NCI-H524 treated with DMSO at 0.1 percent for 48 hours (cell line): ENCODE results near the gene TMA7.
"Not testable (repeated sequence)": the region's sequence is repeated elsewhere in the genome, so short reads cannot be mapped to it uniquely, and the experiment has no call there.

Experiments used
- DNase-seq: peaks from one replicate; lab custom pipeline; 2025; lab: John Stamatoyannopoulos, UW

Gene TMA7

DNA sequence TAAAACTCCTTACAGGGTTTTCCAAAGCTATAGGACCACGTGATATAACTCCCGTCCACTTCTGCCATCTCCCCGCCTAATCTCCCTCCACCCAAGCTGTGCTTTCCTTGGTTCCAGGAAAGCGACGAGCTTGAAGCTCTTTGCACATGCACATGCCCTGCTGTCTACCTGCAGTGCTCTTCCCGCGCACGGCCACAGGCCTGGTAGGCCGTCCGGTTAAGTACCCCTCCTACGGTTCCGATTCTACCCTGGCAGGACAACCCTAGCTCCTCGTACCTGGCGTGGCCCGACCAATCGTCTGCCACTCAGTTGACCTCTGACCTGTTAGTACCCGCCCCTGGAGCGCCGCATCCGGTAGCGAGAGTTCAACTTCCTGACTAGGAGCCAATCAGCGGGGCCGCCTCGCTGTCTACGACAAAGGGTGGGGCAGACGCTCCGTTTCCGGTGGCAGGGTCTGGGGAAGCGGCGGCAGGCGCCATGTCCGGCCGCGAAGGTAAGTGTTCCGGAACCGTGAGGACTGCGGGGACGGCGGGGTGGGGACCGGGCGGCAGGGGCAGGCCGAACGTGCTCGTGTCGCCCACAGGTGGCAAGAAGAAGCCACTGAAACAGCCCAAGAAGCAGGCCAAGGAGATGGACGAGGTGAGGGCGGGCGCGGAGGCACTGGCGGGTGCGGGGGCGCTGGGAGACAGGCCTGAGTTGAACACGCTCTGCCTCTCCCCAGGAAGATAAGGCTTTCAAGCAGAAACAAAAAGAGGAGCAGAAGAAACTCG, at the start of gene TMA7, which contains the start of gene CCDC51:
Gene TMA7, plus strand, starts transcription at position 438 of the 770 bp plus-strand sequence. Its CDS starts 40 bp downstream, at position 478.
Gene CCDC51, minus strand, starts transcription at position 300 of the 770 bp plus-strand sequence. CDS start 4,991 bp downstream, outside the sequence.
- peak; percentile 86 for DNase-seq

DNA sequence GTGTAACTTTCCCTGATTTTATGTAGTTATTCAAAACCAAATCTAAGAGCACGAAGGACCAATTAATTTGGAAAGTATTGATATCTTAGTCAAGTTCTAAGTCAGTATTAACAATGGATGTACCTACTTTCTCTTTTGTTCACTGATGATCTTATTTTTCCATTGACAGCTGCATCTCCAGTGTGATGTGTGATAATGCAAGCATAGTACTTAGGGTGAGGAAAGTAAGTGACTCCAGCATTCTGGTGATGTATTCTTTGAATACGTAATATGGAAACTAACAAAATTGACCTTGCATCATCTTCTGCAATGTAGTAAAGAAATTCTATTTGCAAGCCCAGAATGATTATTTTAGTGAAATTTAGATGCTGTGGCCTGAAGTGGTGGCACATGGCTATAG, 45.7 kb upstream of the TMA7 start:
- DNase-seq: no peak

DNA sequence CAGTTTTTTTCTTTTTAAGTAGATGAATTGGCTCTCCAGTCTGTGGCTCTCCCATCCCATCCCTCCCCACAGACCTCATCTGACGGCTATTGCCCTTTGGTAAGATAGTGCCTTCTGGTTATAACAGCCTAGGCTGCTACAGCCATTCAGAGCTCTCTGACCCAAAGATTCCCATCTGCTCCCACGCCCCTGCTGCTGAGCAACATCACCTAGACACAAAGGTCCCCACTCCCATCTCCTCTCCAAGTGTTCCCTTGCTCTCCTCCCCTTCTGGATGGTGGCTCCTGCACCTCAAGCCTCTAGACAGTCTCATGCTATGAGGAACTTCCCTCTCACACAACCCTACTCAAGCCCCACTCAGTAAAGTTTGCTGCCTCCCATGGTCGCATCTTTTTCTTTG, 44.3 kb upstream of the TMA7 start:
- DNase-seq: no peak

DNA sequence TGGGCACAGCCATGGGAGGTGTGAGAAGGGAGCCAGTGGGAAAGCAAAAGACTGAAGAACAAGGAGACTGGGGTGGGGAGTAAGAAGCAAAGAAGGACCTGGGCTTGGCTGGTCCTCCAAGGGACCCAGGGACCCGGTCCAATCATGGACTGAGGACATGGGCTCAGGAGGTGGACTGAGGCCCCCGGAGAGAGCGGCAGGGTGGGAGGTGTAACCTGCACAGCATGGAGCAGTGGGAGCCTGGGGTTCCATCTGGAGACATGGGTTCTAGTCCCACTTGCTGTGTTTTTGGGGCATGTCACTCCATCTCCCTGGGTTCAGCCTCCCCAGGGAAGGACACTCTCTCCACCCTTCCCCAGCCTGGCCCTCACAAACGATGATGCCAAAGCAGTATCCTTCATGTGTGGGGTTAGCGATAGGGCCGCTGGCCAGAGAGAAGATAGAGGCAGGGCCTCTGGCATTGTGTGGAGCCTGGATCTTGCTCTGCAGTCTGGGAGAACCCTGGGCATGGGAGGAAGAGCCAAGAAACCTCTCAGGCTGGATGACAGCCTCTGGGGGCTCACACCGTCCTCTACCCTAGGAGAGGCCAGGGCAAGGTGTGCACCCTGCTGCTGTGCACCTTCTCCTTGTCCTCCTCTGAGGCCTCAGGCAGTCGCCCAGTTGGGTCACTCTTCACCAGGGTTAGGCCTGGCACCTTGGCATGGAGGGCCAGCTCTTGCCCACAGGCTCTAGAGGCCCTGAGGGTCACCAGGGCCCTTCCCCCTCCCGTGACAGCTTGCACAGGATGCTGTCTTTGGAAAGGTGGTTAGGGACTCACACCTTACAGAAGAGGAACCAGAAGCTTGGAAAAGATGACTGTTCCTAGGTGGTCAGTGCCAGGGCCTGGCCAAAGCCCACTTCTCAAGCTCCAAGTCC, 42.0 kb upstream of the TMA7 start:
- DNase-seq: no peak

DNA sequence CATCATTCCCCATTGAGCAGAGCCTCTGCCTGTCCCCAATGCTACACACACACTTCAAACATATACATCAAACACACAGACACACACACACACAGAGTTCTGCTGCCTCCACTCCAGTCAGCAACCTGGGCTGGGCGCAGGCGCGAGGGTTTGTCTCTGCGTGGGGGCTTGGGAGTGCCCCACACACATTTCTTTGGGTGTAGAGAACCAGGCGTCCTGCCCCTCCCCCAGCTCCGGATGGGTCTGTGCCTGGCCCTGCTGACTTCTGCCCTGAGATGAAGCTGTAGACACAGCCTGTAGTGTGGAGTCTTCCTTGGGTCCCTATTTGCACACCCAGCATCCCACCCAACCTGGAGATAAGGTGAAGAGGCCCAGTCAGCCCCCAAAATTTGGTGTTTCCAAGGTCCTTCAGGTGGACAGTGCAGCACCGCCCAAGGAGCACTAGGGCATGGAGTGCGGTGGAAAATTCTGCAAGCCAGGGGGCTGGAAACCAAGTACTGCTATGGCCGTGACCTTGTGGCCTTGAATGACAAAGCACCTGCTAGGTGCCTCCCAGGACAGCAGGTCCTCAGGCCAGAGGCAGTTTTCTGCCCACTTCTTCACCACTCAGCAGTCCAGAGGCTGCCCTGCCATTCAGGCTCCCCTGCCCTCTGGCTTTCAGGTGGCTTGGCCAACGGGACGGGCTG, 41.2 kb upstream of the TMA7 start:
- no peak for DNase-seq

DNA sequence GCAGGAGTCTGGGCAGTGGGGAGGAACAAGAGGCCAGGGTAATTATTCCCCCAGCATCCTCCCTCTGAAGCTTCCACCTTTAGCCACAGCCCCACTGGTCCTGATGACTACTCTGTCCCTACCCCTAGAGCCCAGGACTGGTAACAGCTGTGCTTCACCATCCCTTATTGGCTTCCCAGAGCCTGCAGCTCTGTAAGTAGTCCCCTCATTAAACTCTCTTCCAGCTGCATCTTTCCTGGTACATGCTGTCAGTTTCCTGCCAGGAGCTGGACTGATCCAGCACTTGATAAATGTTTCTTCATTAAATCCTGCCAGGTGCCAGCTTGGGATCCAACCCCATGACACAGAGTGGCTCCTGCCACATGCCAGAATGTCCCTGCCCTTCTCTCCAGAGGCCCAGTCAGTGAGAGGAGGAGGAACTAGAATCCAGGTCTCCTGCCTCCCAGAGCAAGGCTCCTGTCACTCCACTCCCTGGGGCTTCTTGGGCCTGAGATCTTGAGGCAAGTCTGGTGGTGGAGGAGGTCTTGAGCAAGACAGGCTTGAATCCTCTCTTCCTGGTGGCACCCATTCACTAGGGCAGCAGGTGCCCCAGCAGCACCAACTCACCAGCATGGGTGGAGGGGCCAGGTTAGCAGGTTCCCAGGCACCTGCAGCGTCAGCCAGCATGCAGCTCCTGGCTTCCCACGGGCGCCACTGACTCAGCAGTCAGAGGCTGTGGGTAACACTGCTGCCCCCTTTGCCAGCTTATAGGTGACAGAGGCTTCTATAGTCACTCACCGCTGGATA, 40.5 kb upstream of the TMA7 start:
- DNase-seq: no peak

DNA sequence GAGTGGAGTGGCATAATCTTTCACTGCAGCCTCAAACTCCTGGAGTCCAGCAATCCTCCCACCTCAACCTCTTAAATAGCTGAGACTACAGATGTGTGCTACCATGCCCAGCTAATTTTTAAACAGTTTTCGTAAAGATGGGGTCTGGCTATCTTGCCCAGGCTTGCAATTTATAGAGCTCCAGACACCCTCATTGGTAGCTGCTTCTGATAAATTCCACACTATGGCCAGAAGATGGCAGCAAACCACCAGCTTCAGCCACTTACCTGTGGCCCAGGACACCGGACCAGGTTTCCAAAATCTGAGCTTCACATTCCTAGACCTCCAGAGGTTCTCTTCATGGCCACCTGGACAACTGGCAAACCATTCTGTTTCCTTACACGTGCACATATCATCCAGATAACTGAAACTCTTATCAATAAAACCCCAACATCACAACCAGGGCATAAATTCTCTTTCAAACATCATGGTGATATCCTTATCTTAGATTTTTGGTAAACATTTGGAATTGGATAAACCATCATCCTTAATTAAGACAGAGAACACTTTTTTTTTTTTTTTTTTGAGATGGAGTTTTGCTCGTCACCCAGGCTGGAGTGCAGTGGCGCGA, 39.1 kb upstream of the TMA7 start:
- DNase-seq: no peak

DNA sequence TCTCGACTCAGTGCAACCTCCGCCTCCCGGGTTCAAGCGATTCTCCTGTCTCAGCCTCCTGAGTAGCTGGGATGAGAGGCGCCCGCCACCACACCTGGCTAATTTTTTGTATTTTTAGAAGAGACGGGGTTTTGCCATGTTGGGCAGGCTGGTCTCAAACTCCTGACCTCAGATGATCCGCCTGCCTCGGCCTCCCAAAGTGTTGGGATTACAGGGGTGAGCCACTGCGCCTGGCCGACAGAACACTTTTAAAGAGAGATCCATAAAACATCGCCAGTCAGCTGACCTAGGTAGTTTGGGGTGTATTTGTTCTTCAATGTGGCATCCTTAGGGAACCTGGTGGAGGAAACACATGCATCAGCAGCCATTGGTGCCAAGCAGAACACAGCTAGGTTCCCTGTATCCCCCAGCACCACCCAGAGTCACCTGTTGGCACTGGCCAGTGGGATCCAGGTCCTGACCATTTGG, 38.6 kb upstream of the TMA7 start:
- DNase-seq: not testable (repeated sequence)

DNA sequence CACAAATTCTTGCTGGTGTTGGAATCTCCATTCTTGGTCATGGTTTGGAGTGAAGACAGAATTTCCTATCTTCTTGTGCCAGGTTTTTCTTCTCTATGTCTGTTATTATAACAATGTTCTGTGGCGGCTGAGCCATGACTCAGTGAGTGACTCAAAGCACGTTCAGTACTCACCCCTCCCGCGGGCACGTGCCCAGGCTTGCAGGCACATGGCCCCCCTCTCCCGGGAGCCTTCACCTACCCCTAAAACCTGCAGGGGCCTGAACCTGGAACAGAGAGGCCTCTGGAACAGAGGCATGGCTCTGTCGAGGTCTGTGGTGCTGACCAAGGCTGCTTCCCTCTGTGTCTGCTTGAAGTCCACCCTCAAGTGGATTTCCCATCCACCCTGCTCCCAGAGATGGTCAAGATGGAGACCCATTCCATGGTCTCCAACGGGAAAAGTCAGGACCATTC, 37.8 kb upstream of the TMA7 start:
- DNase-seq: no peak

DNA sequence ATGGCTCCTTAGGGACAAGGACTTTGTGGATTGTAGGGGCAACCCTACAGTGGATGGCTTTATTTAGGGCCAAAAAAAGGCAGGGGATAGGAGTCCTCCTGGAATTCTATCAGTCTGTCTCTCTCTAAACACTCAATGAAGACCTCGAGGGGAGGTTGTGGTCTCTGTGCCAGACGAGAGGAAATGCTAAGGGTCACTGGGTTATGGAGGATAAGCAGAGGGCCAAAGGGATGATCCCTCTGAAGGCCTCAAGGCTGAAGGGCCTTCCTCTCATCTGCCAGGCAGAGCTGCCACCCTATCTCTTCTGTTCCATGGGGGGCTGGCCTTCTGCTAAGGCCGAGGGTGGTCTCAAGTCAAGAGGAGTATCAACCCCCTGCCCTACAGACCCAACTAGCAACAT, 37.1 kb upstream of the TMA7 start:
- no peak for DNase-seq

DNA sequence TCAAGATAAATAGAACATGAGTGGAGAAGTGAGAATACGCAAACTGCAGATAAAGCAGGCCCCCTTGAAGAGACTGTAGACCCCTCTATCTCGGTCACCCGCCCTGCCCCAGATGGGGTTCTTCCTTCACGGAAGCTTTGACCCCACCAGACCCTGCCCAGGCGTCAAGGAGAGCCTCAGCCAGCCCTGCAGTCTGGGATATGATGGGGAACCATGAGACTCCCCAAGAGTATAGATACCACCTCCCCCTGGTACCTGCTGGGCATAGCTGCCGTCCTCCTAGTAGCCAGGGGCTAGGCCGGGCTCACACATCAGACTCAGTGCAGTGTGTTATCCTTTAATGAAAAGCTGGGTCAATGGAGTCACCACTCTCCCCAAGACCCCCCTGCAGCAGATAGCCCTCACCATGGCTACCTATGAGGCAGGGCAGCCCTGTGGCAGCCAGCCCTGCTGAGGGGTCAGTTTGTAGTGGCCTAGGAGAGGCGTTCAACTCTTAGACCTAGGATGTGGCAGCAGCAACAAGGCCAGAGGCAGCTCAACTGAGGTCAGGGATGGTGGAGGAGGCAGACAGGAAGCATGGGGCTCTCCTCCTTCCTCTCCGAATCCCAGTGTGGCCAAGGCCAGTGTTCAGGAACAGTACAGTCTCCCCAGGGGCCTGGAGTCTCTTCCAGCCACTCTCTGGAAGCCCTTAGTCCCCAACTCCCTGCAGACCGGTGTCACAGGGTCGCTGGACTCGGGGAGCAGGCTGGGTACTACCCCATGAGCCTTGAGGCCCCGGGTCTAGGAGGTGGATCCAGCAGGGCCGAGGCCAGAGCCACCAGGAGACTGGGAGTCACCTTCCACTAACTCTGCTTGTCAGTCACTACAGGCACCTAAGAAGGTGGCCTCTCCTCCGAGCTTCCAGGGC, 36.3 kb upstream of the TMA7 start:
- no peak for DNase-seq

DNA sequence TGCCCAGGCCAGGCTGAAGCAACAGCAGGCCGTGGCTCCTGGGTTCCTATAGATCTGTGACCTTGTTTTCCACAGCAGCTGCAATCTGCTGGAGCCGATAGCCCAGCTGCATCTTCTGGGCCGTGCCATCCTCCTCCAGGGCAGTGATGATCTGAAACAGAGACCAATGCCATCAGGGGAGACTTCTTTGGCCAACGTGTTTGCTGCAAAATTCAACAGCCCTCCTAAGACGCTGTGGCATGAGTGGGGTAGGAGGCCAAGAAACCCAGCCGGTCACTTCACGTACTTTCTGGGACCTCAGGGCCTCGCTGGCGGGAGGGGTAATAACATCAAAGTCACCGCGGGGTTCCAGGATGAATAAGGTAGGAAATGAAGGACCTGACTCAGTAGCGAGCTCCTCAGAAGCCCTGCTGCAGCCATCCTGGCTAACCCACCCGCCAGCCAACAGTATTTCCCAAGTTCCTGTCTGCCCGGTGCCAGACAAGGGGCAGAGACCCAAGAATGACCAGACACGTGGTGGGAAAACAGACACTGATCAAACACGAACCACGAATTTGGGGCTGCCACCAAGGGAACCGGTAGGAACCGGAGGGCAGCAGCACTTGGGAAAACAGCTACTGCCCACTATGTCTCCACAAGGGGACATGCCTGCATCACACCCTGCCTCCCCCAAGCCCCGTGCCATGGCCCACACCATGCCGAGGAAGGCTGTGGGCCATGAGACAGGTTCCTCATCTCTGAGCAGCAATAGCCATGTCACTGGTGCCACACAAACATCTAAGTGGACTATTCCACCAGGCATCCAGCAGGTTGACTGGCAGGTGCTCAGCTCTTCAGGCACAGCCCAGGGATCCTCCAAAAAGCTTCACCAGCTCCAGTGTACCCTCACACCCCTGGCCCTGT, 35.4 kb upstream of the TMA7 start:
- no peak for DNase-seq

DNA sequence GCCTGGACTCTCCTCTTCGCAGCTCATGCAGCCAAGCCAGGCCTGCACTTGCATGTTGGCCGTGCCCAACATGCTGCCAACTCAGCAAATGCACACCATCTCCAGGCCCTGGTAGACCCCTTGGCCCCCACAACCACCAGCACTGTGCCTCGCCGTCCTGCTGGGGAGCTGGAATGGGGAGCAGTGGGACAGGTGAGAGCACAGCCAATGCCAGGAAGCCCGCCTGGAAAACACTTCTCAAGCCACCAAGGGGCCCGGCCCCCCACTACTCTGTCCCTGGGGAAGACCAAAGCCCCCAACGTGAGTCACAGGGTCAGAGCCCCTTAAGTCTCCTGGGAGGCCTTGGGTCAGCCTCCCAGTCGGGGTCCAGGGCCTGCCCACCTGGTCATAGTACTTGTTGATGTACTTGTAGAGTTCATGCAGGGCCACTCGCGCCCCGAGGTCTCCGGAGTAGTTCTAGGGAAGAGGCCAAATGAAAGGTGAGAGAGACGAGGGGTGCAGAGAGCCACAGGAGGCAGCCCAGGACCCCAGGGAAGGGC, 34.6 kb upstream of the TMA7 start:
- DNase-seq: no peak

DNA sequence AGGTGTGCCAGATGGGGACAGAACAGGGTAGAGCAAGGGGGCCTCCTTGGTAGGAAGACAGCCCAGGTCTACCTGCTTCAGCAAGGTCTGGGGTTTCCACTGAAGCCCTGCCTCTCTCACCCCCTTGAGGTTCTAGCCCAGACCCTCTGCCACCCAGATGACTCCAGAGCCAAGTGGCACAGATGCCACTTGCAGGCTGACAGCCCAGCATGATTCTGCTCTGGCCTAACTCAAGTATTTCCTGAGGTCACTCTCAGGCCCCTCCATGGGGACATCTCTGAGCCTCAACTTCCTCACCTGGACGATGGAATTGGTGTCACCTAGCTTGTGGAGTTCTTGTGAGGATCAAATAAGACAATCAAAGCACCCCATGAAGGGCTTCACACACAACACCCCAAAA, 34.1 kb upstream of the TMA7 start:
- no peak for DNase-seq

DNA sequence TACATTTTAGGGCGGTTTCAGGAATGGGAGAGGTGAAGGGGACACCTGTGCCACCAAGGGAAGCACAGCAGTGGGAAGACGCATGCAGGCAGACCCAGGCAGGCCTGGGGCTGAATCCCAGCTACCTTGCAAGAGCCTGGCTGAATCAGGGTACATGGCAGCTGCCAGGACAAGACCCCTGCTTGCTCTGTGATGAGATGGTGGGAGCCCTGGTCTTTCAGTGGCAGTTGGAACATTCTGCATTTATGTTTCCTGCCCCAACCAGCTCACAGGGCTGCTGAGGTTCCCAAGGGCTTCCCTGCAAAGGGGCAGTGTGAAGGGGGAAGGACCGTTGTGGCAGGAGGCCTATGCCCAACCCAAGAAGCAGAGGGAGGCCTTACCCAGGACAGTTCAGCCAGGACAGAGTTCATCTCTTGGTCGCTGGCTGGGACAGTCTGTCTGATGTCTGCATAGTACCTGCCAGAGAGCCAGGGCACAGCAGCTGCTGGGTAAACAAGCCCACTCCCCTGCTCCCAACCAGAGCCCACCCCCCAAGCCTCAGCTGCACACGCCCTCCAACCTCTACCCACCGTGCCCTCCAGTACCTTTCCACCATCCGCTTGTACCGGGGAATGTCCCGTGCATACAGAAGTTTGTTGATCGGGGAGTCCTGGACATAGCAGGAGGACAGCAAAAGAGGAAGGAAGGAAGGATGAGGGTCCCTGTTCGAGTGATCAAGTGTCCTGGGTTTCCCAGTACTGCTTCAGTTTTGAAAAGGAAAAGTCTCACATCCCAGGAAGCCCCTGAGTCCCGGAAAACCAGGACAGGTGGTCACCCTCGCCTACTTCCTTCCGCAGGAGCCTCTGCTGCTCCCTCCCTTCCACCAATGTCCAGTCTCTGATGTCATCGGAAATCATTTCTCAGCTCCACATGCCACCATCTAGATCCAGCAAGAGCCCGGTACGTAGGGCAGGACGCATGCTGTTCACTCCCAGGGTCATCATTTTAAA, 33.3 kb upstream of the TMA7 start:
- DNase-seq: no peak

DNA sequence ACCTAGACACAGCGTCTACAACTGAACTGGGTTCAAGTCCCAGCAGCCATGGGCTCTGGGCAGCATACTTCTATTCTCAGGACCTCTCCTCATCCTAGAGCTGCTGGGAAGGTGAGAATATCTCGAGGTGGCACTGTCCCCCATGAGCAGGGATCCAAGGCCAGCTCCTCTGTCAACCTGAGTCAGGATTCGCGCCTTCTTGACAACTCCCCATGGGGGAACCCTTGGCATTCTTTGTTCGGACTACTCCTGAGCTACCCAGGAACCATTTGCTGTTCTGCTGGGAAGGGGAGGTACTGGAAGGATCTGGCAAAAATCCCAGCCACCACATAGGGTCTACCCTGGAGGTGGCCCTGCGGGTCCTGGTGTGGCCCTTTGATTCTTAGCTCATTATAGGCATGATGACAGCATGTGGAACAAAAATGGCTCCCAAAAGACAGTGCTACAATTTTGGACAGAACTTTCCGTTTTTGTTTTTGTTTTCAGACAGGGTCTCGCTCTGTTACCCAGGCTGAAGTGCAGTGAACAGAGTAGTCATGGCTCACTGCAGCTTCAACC, 32.4 kb upstream of the TMA7 start:
- no peak for DNase-seq

DNA sequence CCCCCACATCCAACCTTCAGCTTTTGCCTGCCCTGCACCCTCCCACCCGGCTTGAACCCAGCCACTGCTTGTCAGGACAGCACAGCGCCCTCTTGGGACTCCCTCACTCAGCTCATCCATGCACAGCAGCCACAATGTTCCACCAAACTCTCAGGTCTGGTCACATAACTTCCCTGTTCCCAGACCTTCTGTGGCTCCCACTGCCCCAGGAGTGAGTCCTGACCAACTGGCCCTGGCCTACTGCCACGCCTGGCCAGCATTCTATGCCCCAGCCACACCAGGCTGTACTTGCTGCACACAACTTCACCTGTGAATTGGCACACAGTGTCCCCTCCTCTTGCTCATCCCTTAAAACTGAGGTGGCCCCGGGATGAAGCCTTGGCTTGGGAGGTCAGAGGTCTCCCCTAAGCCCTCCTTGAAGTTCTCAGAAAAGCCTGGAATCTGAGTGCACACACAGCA, 31.2 kb upstream of the TMA7 start:
- DNase-seq: no peak
